ENCODE data around the gene PRTFDC1.
A peak's percentile ranks its signal among the peaks of the same experiment; 100 is the strongest.
"Not testable (repeated sequence)": the region's sequence is repeated elsewhere in the genome, so short reads cannot be mapped to it uniquely, and the experiment has no call there.

The PRTFDC1 gene

DNA sequence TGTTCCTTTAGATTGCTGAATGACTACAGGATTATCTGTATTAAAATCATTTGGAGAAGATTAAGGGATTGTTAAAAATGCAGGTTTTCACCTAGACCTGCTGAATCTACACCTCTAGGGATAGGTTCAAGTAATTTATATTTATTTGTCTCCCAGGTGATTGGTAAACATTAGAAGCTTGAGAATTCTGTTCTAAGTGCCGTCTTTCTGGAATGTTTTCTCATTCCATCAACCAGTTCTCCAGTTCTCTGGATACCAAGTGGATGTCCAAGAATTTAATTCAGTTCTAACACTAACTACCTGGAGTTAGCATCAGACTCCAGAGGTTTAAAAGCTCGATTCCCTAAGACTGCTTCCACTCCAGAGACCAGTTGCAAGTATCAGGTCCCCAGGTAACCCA, 110.9 kb downstream of the PRTFDC1 start:
- DNase-seq: no peak

- DNase-seq: no peak
Observed at GRCh38 chr10:24840784-24841183, 111.6 kb downstream of the PRTFDC1 start.

DNA sequence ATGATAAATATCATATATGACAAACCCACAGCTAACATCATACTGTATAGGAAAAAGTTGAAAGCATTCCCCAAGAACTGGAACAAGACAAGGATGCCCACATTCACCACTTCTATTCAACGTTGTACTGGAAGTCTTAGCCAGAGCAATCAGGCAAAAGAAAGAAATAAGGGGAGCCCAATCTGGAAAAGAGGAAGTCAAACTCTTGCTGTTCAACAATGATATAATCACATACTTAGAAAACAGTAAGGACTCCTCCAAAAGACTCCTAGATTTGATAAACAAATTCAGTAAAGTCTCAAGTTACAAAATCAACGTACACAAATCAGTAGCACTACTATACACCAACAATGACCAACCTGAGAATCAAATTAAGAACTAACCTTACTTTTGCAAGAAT, 114.6 kb downstream of the PRTFDC1 start:
- DNase-seq: not testable (repeated sequence)

DNA sequence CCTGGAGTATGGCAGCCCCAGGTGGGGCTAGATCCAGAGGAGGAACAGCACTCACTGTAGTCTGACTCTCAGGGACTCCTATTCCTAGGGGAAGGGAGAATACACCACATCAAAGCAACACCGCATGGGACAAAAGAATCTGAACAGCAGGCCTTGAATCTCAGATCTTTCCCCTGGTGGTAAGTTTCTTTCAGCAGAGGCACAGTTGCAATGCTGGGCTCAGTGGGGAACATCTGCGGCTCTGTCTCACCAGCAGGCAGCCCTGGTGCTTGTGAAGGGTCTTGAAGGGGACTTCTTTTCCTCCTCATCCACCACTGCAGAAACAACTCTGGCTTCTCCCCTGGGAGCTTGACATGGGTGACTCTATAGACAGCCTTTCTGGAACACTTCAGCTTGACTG, 117.5 kb downstream of the PRTFDC1 start:
- no peak for DNase-seq

DNA sequence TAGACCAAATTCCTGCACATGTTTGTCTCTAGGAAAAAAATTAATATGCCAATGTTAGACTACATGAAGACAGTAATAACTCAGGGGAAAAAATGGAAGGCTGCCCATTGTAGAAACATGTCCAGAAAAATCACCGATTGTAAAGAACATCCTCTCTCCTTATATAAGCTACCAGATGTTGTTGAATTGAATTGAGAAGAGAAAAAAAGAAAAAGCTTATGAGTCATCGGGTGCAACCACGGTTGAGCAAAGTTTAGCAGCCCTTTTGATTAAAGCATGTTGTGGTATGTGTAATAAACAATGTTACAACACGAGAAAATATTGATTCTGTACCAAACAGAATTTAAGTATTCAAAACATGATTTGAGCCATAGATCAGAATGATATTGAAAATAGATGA, 126.4 kb downstream of the PRTFDC1 start:
- no peak for DNase-seq

DNA sequence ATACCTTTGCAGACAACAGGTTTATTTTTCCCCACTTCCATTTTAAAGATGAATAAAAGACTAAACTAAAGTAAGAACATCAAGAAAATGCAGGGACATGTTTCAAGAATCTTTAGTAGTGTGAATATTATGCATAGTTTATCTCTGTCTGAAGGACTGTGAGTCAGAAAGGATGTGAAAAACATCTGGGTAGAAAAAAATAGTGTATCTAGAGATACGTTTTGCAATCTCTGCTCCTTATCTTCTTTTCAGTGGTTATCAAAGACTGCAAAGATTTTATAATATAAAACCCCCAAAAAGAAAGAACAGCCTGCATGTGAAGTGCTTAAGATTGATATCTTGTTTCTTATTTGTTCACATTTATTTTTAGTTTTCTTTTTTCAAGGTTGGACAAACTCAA, 126.9 kb downstream of the PRTFDC1 start:
- no peak for DNase-seq

DNA sequence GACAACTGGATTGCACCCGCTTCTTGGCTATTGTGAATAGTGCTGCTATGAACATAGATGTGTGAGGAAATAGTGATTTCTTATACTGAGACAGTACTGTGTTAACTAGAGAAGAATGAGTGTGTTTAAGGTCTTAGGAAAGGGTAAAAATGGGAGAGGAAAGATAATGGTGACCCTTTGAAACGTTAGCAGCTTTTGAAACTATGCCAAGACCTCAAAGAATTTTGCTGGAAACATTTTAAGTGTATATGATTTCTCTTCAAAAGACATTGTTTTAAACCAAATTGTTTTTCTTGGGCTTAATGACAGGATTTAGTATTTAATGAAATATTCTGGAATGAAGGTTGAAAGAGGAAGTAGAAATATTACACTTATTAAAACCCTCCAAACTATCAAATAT, 127.9 kb downstream of the PRTFDC1 start:
- DNase-seq: no peak

DNA sequence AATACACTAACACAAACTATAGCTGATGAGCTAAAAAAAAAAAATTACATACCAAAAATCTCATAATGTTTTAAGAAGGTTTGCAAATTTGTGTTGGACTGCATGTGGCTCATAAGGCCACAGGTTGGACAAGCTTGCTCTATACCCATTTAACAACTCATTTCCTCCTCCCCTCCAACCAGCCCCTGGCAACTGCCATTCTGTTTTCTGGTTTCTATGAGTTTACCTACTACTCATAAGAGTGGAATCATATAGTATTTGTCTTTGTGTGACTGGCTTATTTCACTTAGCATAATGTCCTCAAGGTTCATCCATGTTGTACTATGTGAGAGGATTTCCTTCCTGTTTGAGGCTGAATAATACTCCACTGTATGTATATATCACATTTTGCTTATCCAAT, 128.3 kb downstream of the PRTFDC1 start:
- no peak for DNase-seq

- DNase-seq: peak in 1 of 2 donors; percentile 12
Observed at GRCh38 chr10:24822590-24822989, 129.8 kb downstream of the PRTFDC1 start.

- DNase-seq: no peak
Observed at GRCh38 chr10:24821986-24822385, 130.4 kb downstream of the PRTFDC1 start.

GRCh38 chr10:24816868-24817396, 135.5 kb downstream of the PRTFDC1 start:
- DNase-seq: no peak

GRCh38 chr10:24814568-24815313, 137.7 kb downstream of the PRTFDC1 start:
- DNase-seq: no peak

- DNase-seq: no peak
Observed at GRCh38 chr10:24813856-24814255, 138.6 kb downstream of the PRTFDC1 start.

DNA sequence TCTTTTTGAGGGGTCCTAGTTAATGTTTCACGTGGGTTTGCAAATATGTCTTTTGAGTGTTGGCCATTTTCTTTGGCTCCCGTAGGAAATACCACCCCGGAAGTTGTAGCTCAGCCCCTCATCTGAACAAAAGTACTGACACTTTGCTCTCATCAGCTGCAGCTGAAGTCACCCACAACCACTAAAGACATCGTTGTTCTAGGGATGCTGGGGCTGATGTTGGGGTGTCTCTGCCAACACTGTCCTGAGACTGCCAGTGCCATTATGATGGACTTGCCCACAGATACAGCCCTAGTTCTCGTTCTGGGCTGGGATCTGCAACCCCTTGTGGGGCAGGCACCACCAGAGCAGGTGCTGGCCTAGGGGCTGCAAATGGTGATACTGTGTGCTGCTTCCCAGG, 146.1 kb downstream of the PRTFDC1 start:
- peak; percentile 55 to 62 for DNase-seq

- DNase-seq: no peak
Observed at GRCh38 chr10:24804956-24805355, 147.4 kb downstream of the PRTFDC1 start.

DNA sequence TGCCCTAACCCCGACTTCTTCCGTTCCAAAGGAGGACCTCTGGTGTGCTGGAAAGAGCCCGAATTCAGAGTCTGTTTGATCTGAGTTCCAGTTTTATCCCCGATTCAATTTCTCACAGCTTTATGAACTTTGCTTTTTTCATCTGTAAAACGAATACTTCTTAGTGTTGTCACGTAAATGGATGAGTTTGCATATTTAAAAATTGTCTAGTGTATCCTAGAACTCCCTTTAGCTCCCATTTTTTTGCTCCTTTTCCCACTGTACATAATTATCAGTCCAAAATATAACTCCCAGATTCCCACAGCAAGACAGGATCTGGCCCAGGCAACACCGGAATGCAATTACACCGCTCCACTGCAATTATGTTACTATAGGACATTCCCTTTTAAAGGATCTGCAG, 148.0 kb downstream of the PRTFDC1 start:
- no peak for DNase-seq

DNA sequence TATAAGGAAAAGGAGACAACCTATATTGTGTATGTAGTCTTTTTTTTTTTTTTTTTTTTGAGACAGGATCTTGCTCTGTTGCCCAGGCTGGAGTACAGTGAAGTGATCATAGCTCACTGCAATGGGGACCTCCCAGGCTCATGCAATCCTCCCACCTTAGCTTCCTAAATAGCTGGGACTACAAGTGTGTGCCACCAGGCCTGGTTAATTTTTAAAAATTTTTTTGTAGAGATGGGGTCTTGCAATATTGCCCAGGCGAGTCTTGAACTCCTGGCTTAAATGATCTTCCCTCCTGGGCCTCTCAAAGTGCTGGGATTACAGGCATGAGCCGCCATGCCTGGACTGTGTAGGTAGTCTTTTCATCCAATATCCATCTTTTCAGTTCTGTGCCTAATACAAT, 150.0 kb downstream of the PRTFDC1 start:
- no peak for DNase-seq

- DNase-seq: no peak
Observed at GRCh38 chr10:24800861-24801260, 151.5 kb downstream of the PRTFDC1 start.
